ENCODE results near the gene CD48.
"Not testable (repeated sequence)": the region's sequence is repeated elsewhere in the genome, so short reads cannot be mapped to it uniquely, and the experiment has no call there.

Gene CD48

DNA sequence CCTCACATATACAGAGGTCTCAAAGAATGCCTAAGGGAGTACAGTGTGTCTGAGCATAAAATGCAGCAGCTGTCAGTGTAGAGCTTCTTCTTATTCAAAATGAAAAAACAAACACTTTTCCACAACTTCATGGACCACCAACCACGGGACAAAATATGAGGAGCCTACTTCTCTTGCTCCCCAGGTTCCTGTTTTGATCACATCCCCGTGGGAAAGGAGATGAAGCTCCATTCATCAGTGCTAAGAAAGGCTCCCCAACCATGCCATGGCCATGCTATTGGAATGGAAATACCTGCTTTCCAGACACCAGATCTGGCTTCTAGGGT lies 383 bp downstream of the CD48 start:
- no peak for TF ChIP-seq ZNF274 (IDR thresholded peaks at IDR 0.05; ENCODE audit: low read depth, low read length)
- H3K4me3 ChIP-seq (ENCODE audit: low read length), result peak overlapping the region; percentile 98

DNA sequence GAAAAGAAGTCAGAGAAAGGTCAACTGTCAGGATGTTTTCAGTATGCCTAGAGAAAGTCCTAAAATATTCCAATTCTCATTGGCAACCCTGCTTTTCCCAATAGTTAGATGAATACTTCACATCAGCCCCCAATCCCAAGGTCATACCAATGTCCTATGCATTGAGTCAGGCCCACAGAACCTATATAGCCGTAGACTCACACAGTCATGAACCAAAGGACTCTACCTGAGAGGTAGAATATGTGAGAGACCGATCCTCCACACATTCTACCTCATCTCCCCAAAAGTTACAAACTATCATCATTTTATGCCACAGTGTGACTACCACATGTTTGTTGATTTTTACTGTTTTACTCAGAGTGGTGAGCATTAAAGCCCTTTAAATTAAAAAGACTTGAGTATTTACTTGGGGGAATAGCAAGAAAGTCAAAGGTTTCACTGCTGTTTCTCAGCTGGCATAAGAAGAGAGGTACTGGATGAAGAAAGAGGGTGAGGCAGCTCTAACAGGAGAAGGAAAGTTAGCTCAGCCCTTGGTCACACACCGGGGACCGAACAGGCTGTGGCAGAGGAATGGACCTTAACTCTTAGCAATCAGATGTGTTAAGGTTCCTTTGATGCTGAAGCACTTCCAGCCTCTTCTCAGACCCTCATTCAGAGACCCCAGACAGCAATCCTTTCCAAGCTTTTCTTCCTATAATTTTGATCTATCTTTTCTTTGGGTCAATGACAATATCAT lies 937 bp downstream of the CD48 start:
- TF ChIP-seq ZNF274 (IDR thresholded peaks at IDR 0.05; ENCODE audit: low read depth, low read length), result no peak
- peak overlapping the region; percentile 98 for H3K4me3 ChIP-seq (ENCODE audit: low read length)

DNA sequence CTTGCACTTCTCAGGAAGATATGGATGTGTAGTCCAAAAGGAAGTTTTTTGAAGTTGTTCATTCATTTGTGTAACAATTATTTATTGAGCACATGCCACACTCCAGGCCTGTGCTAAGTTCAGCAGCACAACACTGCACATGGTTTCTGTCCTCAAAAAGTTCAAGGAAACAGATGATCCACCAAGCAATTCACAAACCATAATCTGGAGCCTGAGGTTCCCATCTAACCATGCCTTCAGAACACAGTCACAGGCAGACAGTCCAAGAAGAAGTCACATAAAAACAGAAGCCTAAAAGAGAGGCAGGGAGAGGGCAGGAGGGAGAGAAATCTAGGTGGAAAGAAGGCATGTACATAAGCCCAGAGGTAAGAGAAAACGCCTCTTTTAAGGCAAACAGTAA lies 1.9 kb downstream of the CD48 start:
- no peak for TF ChIP-seq ZNF274 (IDR thresholded peaks at IDR 0.05; ENCODE audit: low read depth, low read length)
- H3K4me3 ChIP-seq (ENCODE audit: low read length), result peak overlapping the region; percentile 98

DNA sequence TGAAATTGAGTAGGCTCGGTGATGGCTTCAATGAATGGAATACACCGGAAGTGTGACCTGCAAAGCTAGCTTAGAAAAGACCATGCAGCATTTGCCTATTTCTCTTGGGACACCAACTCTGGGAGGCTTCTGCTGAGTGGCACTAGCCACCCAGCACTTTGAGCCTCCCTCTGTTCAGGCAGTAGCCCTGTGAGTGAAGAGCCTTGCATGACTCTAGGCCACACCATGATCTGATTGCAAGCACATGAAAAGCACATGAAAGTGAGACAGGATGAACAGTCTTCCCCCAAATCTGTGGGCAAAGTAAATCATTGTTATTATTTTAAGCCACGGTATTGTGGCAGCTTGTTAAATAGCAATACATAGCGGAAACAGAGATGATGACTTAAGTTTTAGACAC lies 2.8 kb downstream of the CD48 start:
- H3K4me3 ChIP-seq (ENCODE audit: low read length), result peak overlapping the region; percentile 98
- no peak for TF ChIP-seq ZNF274 (IDR thresholded peaks at IDR 0.05; ENCODE audit: low read depth, low read length)

DNA sequence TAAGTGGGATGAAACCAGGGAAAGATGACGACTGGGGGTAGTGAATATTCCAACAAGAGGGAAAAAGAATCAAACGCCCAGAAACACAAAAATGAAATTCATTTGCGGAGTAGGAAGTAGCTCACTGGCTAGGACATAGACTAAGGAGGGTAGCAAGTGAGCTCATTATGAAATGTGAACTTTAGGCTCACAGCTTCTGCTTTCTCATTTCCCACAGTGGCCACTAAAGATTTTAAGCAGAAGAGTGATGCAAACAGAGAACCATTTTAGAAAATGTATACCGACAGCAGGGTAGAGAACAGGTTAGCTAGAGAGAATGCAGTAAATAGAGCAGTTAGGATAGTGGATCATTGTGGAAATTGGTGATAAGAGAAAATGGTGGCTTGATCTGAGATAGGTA lies 3.5 kb downstream of the CD48 start:
- TF ChIP-seq ZNF274 (IDR thresholded peaks at IDR 0.05; ENCODE audit: low read depth, low read length), result no peak
- peak overlapping the region; percentile 98 for H3K4me3 ChIP-seq (ENCODE audit: low read length)

DNA sequence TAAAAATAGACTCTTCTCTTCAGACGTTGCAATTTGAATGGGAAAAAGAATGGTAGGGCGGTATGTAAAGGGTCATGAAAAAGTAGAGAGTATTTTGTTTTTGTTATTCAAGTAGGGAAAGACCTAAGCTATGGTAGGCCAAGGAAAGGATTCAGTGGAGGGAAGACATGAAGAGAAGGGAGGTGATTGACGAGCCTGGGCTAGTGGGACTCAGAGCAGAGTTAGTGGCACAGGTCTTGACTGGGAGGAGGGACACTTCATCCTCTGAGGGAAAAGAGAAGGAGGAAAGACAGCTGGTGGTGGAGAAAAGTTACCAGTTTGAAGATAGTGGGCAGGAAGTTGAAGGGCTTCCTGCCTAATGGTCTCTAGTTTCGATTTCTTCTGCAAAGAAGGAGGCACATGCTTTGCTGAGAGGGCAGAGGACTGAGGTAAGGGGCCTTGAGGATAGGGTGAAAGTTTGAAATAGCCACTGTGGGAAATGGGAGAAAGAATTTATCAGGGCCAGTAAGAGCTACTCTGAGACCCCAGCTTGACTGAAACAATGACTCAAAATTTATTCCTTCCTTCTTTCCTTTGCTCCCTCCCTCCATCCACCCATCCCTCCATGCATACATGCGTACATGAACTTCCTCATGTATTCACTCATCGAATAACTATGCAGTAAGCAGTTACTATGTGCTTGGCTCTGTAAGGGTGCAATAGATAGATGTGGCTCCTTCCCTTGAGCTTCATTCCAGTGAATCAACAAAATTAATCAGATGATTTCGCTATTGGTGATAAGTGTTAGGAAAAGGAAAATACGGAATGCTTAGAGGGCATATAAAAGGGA lies 4.2 kb downstream of the CD48 start:
- no peak for TF ChIP-seq ZNF274 (IDR thresholded peaks at IDR 0.05; ENCODE audit: low read depth, low read length)
- H3K4me3 ChIP-seq (ENCODE audit: low read length), result peak overlapping the region; percentile 98

DNA sequence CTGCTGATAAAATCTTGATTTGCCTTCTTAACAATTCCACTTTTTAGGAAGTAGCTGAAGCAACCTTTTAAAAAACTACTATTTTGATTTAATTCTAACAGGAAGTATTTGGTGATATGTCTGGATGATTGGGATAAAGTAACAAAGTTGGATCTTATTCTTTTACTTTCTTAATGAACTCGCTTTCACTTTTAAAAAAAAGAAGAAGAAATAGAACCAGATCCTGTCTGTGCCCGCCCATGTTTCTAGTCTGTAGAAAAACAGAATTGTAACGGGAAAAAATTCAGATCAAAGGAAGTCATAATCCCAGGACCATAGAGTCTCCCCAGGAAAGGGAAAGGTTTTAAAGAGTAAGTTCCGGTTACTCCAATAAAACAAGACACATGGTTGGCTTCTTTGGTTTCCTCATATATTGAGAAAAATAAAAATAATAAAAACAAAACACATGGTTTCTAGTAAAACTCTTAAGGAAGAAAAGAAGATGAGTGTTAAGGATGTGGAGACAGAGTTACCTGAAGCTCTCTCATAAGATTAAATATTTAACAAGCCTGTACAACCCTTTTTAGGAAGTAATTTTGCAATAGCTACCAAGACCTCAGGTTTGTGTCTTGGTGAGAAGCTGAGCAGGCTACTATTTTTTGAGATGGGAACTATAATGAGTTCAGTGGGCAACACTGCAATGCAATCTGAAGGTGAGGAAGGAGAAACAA lies 4.9 kb downstream of the CD48 start:
- no peak for TF ChIP-seq ZNF274 (IDR thresholded peaks at IDR 0.05; ENCODE audit: low read depth, low read length)

DNA sequence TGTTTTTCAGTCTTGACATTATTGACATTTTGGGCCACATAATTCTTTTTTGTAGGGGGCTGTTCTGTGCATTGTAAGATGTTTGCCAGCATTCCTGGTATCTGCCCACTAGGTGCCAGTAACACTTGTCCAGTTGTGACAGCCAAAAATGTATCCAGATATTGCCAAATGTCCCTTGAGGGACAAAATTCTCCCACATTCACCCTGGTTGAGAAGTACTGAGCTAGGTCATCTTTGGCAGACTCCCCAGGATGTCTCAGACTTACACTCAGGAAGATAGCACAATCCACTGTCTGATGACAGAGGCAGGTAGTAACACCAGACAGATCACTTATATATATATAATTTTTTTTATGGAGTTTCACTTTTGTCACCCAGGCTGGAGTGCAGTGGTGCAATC lies 5.9 kb downstream of the CD48 start:
- H3K4me3 ChIP-seq (ENCODE audit: low read length), result peak overlapping the region; percentile 98

More for the DNA sequence above, 4.9 kb downstream of the CD48 start:
- H3K4me3 ChIP-seq (ENCODE audit: low read length), result peak overlapping the region; percentile 98

DNA sequence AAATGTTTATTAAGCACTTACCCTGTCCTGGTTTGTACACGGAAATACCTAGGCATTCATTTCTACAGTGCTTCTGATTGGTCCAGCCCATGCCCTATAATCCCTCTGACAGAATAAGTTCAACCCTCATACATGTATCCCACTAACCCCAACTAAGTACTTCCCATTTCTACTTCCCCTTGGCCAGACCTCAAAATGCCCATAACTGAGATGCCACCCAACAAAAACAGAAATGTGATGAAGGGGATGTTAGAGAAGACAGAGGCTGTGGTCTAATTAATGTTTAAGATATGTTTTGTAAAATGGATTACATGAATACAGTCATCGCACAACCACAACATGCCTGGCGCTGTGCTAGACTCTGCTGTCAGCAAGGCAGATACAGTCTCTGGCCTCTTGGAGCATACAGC lies 6.4 kb downstream of the CD48 start:
- peak overlapping the region; percentile 98 for H3K4me3 ChIP-seq (ENCODE audit: low read length)

More for the DNA sequence above, 5.9 kb downstream of the CD48 start:
- TF ChIP-seq ZNF274 (IDR thresholded peaks at IDR 0.05; ENCODE audit: low read depth, low read length), result no peak

DNA sequence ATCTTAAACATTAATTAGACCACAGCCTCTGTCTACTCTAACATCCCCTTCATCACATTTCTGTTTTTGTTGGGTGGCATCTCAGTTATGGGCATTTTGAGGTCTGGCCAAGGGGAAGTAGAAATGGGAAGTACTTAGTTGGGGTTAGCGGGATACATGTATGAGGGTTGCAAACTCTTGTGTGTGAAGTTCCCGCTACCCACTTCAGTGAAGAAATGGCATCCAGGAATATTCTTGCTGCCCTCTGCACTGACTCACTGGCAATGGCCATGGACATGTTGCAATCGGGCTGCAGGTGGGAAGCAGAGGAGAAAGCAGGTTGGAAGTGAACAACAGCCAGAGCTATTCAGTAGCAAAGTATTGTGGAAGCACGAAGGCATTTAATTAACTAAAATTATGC lies 7.4 kb downstream of the CD48 start:
- TF ChIP-seq ZNF274 (IDR thresholded peaks at IDR 0.05; ENCODE audit: low read depth, low read length), result no peak
- peak overlapping the region; percentile 60 for H3K4me3 ChIP-seq (ENCODE audit: low read length)

DNA sequence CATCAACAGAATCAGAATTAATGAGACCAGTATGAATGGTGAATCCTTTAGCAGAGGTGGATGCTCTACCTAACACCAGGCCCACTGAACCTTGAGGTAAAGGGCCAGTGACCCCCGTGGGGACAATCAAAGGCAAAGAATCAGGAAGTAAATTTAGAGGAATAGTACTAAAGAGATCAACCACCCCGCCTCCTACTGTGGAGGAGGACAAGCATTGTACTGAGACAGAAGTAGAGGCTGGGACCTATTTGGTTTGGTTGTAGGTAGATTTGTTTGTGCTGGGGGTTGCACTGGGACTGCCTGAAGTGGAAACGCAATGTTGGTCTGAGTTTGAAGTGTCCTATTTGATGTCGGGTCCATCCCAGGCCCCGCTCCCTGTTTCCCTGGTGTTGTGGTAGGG lies 9.5 kb downstream of the CD48 start:
- H3K4me3 ChIP-seq (ENCODE audit: low read length), result no peak overlapping the region
- no peak for TF ChIP-seq ZNF274 (IDR thresholded peaks at IDR 0.05; ENCODE audit: low read depth, low read length)

DNA sequence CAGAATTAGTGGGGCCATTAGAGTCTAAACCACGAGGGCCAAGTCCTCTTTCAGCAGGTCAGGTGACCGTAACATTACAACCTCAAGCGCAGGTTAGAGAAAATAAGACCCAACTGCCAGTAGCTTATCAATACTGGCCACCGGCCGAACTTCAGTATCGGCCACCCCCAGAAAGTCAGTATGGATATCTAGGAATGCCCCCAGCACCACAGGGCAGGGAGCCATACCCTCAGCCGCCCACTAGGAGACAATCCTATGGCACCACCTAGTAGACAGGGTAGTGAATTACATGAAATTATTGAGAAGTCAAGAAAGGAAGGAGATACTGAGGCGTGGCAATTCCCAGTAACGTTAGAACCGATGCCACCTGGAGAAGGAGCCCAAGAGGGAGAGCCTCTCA lies 19.2 kb downstream of the CD48 start:
- H3K4me3 ChIP-seq (ENCODE audit: low read length), result not testable (repeated sequence)

DNA sequence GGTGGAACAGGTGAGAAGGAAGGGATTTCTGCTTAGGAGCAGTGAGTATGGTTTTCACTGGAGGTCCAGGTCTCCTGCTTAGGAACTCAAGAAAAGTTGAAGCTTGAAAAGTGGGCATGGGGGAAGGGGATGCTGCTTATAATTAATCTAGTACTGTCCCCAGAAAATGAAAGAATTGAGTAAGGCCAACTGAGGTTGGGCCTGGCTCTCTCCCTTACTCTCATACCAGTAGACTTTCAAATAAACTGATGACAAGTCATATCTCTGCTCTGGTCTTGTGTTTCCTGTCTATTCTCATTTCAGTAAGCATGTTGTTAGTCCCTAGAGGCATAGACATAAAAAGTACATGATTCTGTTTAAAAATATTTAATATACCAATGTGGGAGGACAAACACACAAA lies 26.4 kb downstream of the CD48 start:
- TF ChIP-seq ZNF274 (IDR thresholded peaks at IDR 0.05; ENCODE audit: low read depth, low read length), result no peak

DNA sequence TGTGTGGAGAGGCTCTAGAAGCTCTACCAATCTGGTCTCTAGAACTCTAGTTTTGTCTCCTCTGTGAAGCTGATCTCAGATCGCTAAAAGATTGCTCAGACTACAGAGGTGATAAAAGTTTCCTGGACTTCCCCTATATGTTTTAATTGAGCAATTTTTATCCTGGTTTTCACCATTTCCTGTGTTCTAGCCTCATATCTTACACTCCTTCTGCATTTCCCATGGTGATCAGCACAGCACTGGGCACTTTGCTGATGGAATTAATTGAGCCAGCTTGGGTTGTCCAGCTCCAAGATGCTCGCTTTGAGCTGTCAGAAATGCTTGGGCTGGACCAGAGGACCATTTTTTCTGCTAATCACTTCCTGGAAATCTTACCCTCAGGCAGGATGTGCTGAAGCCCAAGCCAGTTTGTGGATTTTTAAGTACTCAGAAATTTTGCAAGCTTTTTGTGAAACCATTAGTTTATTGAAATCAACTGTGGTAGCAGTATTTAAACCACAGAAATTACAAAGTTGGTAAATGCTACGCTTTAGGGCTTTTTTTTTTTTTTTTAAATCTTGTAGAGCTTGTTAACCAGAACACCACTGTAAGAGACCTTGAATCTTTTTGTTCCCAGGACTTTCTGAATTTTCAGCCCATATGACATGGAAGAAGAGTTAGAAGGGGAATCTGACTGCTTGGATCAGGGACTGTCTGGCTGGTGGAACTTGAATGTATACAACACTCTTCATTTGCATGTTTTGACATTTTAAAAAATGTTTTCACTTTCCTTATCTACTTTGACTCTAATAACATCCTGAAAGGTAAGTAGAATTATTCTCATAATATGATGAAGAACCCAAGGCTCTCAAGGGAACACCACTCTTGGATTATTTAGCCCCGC lies 28.4 kb downstream of the CD48 start:
- no peak for TF ChIP-seq ZNF274 (IDR thresholded peaks at IDR 0.05; ENCODE audit: low read depth, low read length)
- no peak overlapping the region for H3K4me3 ChIP-seq (ENCODE audit: low read length)

More for the DNA sequence above, 26.4 kb downstream of the CD48 start:
- no peak overlapping the region; the same call in 1 of the 2 replicates for H3K4me3 ChIP-seq (ENCODE audit: low read length)
